ENCODE measurements around the gene CDC42BPA.

- TF ChIP-seq POLR2AphosphoS5 (IDR thresholded peaks at IDR 0.05): no peak
- TF ChIP-seq, protein P1, sequence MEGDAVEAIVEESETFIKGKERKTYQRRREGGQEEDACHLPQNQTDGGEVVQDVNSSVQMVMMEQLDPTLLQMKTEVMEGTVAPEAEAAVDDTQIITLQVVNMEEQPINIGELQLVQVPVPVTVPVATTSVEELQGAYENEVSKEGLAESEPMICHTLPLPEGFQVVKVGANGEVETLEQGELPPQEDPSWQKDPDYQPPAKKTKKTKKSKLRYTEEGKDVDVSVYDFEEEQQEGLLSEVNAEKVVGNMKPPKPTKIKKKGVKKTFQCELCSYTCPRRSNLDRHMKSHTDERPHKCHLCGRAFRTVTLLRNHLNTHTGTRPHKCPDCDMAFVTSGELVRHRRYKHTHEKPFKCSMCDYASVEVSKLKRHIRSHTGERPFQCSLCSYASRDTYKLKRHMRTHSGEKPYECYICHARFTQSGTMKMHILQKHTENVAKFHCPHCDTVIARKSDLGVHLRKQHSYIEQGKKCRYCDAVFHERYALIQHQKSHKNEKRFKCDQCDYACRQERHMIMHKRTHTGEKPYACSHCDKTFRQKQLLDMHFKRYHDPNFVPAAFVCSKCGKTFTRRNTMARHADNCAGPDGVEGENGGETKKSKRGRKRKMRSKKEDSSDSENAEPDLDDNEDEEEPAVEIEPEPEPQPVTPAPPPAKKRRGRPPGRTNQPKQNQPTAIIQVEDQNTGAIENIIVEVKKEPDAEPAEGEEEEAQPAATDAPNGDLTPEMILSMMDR (IDR thresholded peaks at IDR 0.05): no peak
Observed at GRCh38 chr1:226949401-226949800, 368.9 kb downstream of the CDC42BPA start.

Measured in stomach (tissue), 4 donors.